ENCODE results near the gene CTBP2. TPM values are rescaled to one million over a fixed set of nuclear protein-coding genes. Genes with fewer than 3 reads are reported as not detected.

Gene CTBP2
- total and polyA plus RNA-seq, 4 donors, result 3.4 to 59.2 (median 5.5) TPM

DNA sequence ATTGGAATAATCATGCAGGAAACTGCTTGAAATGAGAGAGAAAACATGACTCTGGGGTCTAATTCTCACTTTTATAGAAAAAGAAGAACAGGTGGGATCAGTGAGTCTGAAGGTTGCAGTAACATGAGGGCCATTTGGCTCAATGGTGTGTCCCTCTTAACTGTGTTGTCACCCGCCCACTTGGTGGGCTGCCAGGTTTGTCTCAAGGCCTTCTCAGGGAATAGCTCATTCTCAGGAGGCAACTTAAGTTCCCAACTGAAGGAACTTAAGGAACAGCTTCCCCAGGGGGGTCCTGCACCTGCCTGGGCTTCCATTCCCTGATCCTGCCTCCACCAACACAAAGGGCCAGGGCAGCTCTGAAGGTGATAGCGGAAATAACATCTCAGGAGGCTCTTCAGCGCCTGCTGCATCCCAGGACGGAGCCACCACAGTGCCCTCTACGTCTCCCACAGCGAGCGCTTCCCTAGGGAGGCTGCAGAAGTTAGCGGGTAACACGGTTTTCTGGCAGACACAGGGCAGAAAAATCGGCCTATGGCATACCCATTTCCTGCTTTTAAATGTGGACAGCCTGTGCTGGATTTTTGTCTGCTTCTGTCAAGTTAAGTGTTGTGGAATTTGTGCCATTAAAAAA is 129.7 kb downstream of the CTBP2 start:
- Histone ChIP-seq H3K36me3 (ENCODE audit: control insufficient read depth in 4 of 4, insufficient read depth in 3 of 4, low read depth in 1 of 4, low read length in 3 of 4) (no peaks in the 10 kb centered on the region), H3K27me3 (ENCODE audit: control insufficient read depth in 4 of 4, insufficient read depth in 4 of 4, low read length in 3 of 4) (no peaks in the 10 kb centered on the region), H3K9me3 (ENCODE audit: control insufficient read depth in 4 of 4, low read length in 3 of 4) (no peaks in the 10 kb centered on the region), H3K27ac (ENCODE audit: low read depth in 1 of 2, low read length in 2 of 2) (no peak overlapping the region), H3K4me3 (ENCODE audit: low read depth in 1 of 3, low read length in 3 of 3) (no peak overlapping the region), H3K4me1 (ENCODE audit: control insufficient read depth in 4 of 4, insufficient read depth in 4 of 4, low read length in 3 of 4) (peaks cover 0 to under 1% (median 0%) of the 10 kb centered on the region in 4 donors), H3K9ac (ENCODE audit: low read depth in 1 of 2, low read length in 2 of 2) (no peak overlapping the region)
- TF ChIP-seq, protein P1, sequence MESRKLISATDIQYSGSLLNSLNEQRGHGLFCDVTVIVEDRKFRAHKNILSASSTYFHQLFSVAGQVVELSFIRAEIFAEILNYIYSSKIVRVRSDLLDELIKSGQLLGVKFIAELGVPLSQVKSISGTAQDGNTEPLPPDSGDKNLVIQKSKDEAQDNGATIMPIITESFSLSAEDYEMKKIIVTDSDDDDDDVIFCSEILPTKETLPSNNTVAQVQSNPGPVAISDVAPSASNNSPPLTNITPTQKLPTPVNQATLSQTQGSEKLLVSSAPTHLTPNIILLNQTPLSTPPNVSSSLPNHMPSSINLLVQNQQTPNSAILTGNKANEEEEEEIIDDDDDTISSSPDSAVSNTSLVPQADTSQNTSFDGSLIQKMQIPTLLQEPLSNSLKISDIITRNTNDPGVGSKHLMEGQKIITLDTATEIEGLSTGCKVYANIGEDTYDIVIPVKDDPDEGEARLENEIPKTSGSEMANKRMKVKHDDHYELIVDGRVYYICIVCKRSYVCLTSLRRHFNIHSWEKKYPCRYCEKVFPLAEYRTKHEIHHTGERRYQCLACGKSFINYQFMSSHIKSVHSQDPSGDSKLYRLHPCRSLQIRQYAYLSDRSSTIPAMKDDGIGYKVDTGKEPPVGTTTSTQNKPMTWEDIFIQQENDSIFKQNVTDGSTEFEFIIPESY (IDR thresholded peaks at IDR 0.05), result no peak
- TF ChIP-seq JUND (IDR thresholded peaks at IDR 0.05), result no peak
- TF ChIP-seq SP1 (IDR thresholded peaks at IDR 0.05), result no peak
- TF ChIP-seq YY1 (IDR thresholded peaks at IDR 0.05), result no peak
- TF ChIP-seq, protein P2, sequence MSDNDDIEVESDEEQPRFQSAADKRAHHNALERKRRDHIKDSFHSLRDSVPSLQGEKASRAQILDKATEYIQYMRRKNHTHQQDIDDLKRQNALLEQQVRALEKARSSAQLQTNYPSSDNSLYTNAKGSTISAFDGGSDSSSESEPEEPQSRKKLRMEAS (IDR thresholded peaks at IDR 0.05), result no peak
- TF ChIP-seq NR2F2 (IDR thresholded peaks at IDR 0.05), result no peak
- TF ChIP-seq GABPA (IDR thresholded peaks at IDR 0.05 in 1 of 2, conservative IDR thresholded peaks at IDR 0.05 in 1 of 2), result no peak
- TF ChIP-seq, protein P3, sequence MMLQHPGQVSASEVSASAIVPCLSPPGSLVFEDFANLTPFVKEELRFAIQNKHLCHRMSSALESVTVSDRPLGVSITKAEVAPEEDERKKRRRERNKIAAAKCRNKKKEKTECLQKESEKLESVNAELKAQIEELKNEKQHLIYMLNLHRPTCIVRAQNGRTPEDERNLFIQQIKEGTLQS (IDR thresholded peaks at IDR 0.05), result no peak
- no peak for TF ChIP-seq EGR1 (IDR thresholded peaks at IDR 0.05; ENCODE audit: low read depth in 2 of 2)
- TF ChIP-seq HNF4G (IDR thresholded peaks at IDR 0.05), result no peak
- no peak for TF ChIP-seq TAF1 (conservative IDR thresholded peaks at IDR 0.05)
- no peak for TF ChIP-seq FOXA1 (IDR thresholded peaks at IDR 0.05)
- no peak for TF ChIP-seq FOXA2 (IDR thresholded peaks at IDR 0.05)
- no peak for TF ChIP-seq RAD21 (IDR thresholded peaks at IDR 0.05)
- no peak for TF ChIP-seq HNF4A (conservative IDR thresholded peaks at IDR 0.05)
- TF ChIP-seq, protein P4, sequence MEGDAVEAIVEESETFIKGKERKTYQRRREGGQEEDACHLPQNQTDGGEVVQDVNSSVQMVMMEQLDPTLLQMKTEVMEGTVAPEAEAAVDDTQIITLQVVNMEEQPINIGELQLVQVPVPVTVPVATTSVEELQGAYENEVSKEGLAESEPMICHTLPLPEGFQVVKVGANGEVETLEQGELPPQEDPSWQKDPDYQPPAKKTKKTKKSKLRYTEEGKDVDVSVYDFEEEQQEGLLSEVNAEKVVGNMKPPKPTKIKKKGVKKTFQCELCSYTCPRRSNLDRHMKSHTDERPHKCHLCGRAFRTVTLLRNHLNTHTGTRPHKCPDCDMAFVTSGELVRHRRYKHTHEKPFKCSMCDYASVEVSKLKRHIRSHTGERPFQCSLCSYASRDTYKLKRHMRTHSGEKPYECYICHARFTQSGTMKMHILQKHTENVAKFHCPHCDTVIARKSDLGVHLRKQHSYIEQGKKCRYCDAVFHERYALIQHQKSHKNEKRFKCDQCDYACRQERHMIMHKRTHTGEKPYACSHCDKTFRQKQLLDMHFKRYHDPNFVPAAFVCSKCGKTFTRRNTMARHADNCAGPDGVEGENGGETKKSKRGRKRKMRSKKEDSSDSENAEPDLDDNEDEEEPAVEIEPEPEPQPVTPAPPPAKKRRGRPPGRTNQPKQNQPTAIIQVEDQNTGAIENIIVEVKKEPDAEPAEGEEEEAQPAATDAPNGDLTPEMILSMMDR (IDR thresholded peaks at IDR 0.05; ENCODE audit: low read depth, low read length, missing input control), result no peak
- DNase-seq (ENCODE audit: low spot score), result no peak
- WGBS, result 84% methylated on average over 10 of the region's 10 CpGs

DNA sequence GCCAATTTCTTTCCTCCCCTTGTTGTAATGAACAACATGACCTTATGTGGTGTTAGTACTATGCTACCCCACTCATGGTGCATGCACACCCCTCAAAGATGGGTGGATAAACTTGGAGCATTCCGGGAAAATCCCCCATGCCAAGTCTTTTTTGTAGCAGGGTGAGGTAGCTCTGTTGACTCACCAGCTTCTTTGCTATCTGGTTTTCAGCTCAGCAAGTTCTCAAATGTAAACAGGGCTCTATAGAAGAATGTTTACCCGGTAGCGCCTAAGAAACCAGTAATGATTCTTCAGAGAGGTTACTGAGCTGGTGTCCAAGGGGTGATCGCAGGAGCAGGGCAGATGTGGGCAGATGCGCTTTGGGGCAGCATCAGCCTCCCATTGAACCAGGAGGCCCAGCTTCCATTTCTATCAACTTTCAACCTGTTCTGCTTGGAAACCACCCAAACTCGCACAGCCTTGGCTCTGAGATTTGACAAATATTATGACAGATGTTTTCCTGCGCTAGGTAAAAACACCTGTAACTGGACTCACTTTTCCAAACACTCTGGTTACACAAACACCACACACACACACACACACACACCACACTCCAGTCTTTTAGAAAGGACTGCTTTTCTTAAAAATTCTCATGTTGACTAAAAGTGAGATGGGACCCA is 130.7 kb downstream of the CTBP2 start:
- H3K4me1 ChIP-seq (ENCODE audit: control insufficient read depth in 4 of 4, insufficient read depth in 4 of 4, low read length in 3 of 4), result peaks cover 0 to 8% (median 3%) of the 10 kb centered on the region in 4 donors
- WGBS, result 71% methylated on average over 7 of the region's 7 CpGs
- DNase-seq (ENCODE audit: low spot score), result no peak
- no peaks in the 10 kb centered on the region for H3K27me3 ChIP-seq (ENCODE audit: control insufficient read depth in 4 of 4, insufficient read depth in 4 of 4, low read length in 3 of 4)
- no peak overlapping the region for H3K9ac ChIP-seq (ENCODE audit: low read depth in 1 of 2, low read length in 2 of 2)
- TF ChIP-seq YY1 (IDR thresholded peaks at IDR 0.05) (no peak), SP1 (IDR thresholded peaks at IDR 0.05) (no peak), RAD21 (IDR thresholded peaks at IDR 0.05) (no peak), HNF4G (IDR thresholded peaks at IDR 0.05) (no peak), GABPA (IDR thresholded peaks at IDR 0.05 in 1 of 2, conservative IDR thresholded peaks at IDR 0.05 in 1 of 2) (no peak), FOXA2 (IDR thresholded peaks at IDR 0.05) (no peak), EGR1 (IDR thresholded peaks at IDR 0.05; ENCODE audit: low read depth in 2 of 2) (no peak), NR2F2 (IDR thresholded peaks at IDR 0.05) (no peak), RXRA (IDR thresholded peaks at IDR 0.05) (no peak)
- TF ChIP-seq, protein P1 (IDR thresholded peaks at IDR 0.05), result no peak
- TF ChIP-seq, protein P3 (IDR thresholded peaks at IDR 0.05), result no peak
- no peak overlapping the region for H3K4me3 ChIP-seq (ENCODE audit: low read depth in 1 of 3, low read length in 3 of 3)
- no peaks in the 10 kb centered on the region for H3K9me3 ChIP-seq (ENCODE audit: control insufficient read depth in 4 of 4, low read length in 3 of 4)
- H3K36me3 ChIP-seq (ENCODE audit: control insufficient read depth in 4 of 4, insufficient read depth in 3 of 4, low read depth in 1 of 4, low read length in 3 of 4), result no peaks in the 10 kb centered on the region
- H3K27ac ChIP-seq (ENCODE audit: low read depth in 1 of 2, low read length in 2 of 2), result no peak overlapping the region
